Measurements from ENCODE around the gene ATP9B.

GRCh38 chr18:79093986-79094385 is 24.8 kb downstream of the ATP9B start:
- TF ChIP-seq, protein P1, sequence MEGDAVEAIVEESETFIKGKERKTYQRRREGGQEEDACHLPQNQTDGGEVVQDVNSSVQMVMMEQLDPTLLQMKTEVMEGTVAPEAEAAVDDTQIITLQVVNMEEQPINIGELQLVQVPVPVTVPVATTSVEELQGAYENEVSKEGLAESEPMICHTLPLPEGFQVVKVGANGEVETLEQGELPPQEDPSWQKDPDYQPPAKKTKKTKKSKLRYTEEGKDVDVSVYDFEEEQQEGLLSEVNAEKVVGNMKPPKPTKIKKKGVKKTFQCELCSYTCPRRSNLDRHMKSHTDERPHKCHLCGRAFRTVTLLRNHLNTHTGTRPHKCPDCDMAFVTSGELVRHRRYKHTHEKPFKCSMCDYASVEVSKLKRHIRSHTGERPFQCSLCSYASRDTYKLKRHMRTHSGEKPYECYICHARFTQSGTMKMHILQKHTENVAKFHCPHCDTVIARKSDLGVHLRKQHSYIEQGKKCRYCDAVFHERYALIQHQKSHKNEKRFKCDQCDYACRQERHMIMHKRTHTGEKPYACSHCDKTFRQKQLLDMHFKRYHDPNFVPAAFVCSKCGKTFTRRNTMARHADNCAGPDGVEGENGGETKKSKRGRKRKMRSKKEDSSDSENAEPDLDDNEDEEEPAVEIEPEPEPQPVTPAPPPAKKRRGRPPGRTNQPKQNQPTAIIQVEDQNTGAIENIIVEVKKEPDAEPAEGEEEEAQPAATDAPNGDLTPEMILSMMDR (IDR thresholded peaks at IDR 0.05; ENCODE audit: low read depth, low read length, missing input control), result no peak
- TF ChIP-seq NR2F2 (IDR thresholded peaks at IDR 0.05) (no peak), HNF4A (conservative IDR thresholded peaks at IDR 0.05) (no peak), REST (IDR thresholded peaks at IDR 0.05) (no peak), YY1 (IDR thresholded peaks at IDR 0.05) (no peak), JUND (IDR thresholded peaks at IDR 0.05) (no peak), RAD21 (IDR thresholded peaks at IDR 0.05) (no peak), EGR1 (IDR thresholded peaks at IDR 0.05; ENCODE audit: low read depth in 2 of 2) (no peak), TAF1 (conservative IDR thresholded peaks at IDR 0.05) (no peak), ATF3 (IDR thresholded peaks at IDR 0.05) (no peak), RXRA (IDR thresholded peaks at IDR 0.05) (no peak), HNF4G (IDR thresholded peaks at IDR 0.05) (no peak), FOXA1 (IDR thresholded peaks at IDR 0.05) (no peak)
- TF ChIP-seq, protein P2, sequence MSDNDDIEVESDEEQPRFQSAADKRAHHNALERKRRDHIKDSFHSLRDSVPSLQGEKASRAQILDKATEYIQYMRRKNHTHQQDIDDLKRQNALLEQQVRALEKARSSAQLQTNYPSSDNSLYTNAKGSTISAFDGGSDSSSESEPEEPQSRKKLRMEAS (IDR thresholded peaks at IDR 0.05), result no peak

Data from liver (tissue), 3 donors.